K562 (cell line): ENCODE results near the gene RABGAP1L. TPM values are rescaled to one million over a fixed set of nuclear protein-coding genes. Genes with fewer than 3 reads are reported as not detected.
A peak's percentile ranks its signal among the peaks of the same experiment; 100 is the strongest.

ENCODE experiments used
- CHD1 ChIP-seq: fragments of 200-600 bp; sonication (generic); IDR thresholded peaks from one replicate; pipeline ENCODE4 v1.6.1; 2012; ENCODE audit warnings: mild to moderate bottlenecking, moderate library complexity, low read length, inconsistent platforms
- FOXA3 ChIP-seq, 2 experiments: fragments of 450-650 bp in 1 of 2; sonication (generic) in 1 of 2; formaldehyde crosslinking; IDR thresholded peaks in 1 of 2; conservative IDR thresholded peaks in 1 of 2; 2 replicates each; pipeline versions ENCODE4 v1.4.0 to v1.8.0; 2020 to 2022; ENCODE audit warnings: mild to moderate bottlenecking in 2 of 2, missing genetic modification reagents in 1 of 2
- HCFC1 ChIP-seq: IDR thresholded peaks from 2 replicates; pipeline ENCODE4 v1.6.1; 2012; ENCODE audit warnings: low read depth, low read length, improper control_type of control experiment
- HMG20B ChIP-seq: fragments of 250-450 bp; sonication (Bioruptor Pico); IDR thresholded peaks from 2 replicates; pipeline ENCODE4 v1.5.0; 2021; ENCODE audit warnings: mild to moderate bottlenecking
- ILK ChIP-seq: fragments of 450-650 bp; IDR thresholded peaks from 2 replicates; pipeline ENCODE4 v1.6.1; 2016; ENCODE audit warnings: missing genetic modification characterization, low read depth, mild to moderate bottlenecking, missing compliant biosample characterization, moderate library complexity, borderline replicate concordance
- NBN ChIP-seq: fragments of 450-650 bp; IDR thresholded peaks from 2 replicates; pipeline ENCODE4 v1.6.1; 2016; ENCODE audit warnings: low read depth, mild to moderate bottlenecking
- NR2C2 ChIP-seq, 2 experiments: fragments of 200-800 bp in 1 of 2; sonication (Bioruptor generic) in 1 of 2; sonication (generic) in 1 of 2; formaldehyde crosslinking in 1 of 2; IDR thresholded peaks; 2 replicates each; pipeline versions ENCODE4 v1.6.1 to v1.8.0; 2016 to 2022; ENCODE audit warnings: mild to moderate bottlenecking in 1 of 2, missing compliant biosample characterization in 1 of 2, missing genetic modification characterization in 1 of 2, missing genetic modification reagents in 1 of 2
- SMAD4 ChIP-seq: fragments of 250-450 bp; sonication (Bioruptor Pico); conservative IDR thresholded peaks from 2 replicates; pipeline ENCODE4 v1.8.0; 2021; ENCODE audit warnings: inconsistent platforms, mild to moderate bottlenecking, moderate library complexity
- YBX1 ChIP-seq: fragments of 450-650 bp; IDR thresholded peaks from 2 replicates; pipeline ENCODE4 v1.7.1; 2016; ENCODE audit warnings: mild to moderate bottlenecking
- ZNF24 ChIP-seq: fragments of 450-650 bp; IDR thresholded peaks from 2 replicates; pipeline ENCODE4 v1.6.1; 2016
- ZNF785 ChIP-seq: fragments of 250-450 bp; sonication (Bioruptor Pico); IDR thresholded peaks from 2 replicates; pipeline ENCODE4 v1.4.0; 2020; ENCODE audit warnings: mild to moderate bottlenecking
- ZNF830 ChIP-seq: fragments of 250-450 bp; sonication (Bioruptor Pico); IDR thresholded peaks from 2 replicates; pipeline ENCODE4 v1.5.0; 2021; ENCODE audit warnings: mild to moderate bottlenecking
- polyA plus RNA-seq, 8 experiments: library from polyadenylated mRNA; depleted of rRNA in 4 of 8; stranded (reverse) in 5 of 8; unstranded in 3 of 8; fragments of >200 nt; fragmentation: Nextera tagmentation in 2 of 8; fragmentation: Illumina TruSeq in 1 of 8; extraction: Ambion mirVana in 2 of 8; extraction: Trizol in 1 of 8; gene quantifications; 2 replicates each; pipeline versions ENCODE4 v1.2.1 to v1.2.3, GENCODE V29; 2011 to 2014; ENCODE audit warnings: inconsistent platforms in 1 of 8, missing spikeins in 1 of 8
- total RNA-seq, 7 experiments: library from RNA; depleted of rRNA in 6 of 7; stranded (reverse); fragments of >200 nt in 6 of 7; fragmentation: Illumina TruSeq in 2 of 7; extraction: Trizol in 2 of 7; gene quantifications; 2 replicates each; pipeline versions ENCODE4 v1.2.1 to v1.2.3, GENCODE V29; 2011 to 2021; ENCODE audit warnings: low replicate concordance in 1 of 7
- TF ChIP-seq, protein P1 (sequence below): fragments of 450-650 bp; formaldehyde crosslinking; IDR thresholded peaks from 2 replicates; pipeline ENCODE4 v1.4.0; 2020; ENCODE audit warnings: mild to moderate bottlenecking, moderate library complexity
- TF ChIP-seq, protein P2 (sequence below), 3 experiments: fragments of 200-800 bp in 1 of 3; sonication (Bioruptor generic) in 1 of 3; sonication (generic) in 1 of 3; formaldehyde crosslinking in 1 of 3; IDR thresholded peaks; 2 replicates each; pipeline versions ENCODE4 v1.6.1 to v1.8.0; 2016 to 2022; ENCODE audit warnings: mild to moderate bottlenecking in 2 of 3, missing compliant biosample characterization in 2 of 3, missing genetic modification characterization in 2 of 3, missing genetic modification reagents in 1 of 3
- TF ChIP-seq, protein P3 (sequence below): fragments of 250-450 bp; sonication (Bioruptor Pico); IDR thresholded peaks from 2 replicates; pipeline ENCODE4 v1.4.0; 2020; ENCODE audit warnings: borderline replicate concordance

Gene RABGAP1L
- total and polyA plus RNA-seq, 9 of the 15 experiments (the other 6 are each of a cell fraction or from before 2014, with no cell fraction given) = 16.5 to 44.9 (median 26.7) TPM

DNA sequence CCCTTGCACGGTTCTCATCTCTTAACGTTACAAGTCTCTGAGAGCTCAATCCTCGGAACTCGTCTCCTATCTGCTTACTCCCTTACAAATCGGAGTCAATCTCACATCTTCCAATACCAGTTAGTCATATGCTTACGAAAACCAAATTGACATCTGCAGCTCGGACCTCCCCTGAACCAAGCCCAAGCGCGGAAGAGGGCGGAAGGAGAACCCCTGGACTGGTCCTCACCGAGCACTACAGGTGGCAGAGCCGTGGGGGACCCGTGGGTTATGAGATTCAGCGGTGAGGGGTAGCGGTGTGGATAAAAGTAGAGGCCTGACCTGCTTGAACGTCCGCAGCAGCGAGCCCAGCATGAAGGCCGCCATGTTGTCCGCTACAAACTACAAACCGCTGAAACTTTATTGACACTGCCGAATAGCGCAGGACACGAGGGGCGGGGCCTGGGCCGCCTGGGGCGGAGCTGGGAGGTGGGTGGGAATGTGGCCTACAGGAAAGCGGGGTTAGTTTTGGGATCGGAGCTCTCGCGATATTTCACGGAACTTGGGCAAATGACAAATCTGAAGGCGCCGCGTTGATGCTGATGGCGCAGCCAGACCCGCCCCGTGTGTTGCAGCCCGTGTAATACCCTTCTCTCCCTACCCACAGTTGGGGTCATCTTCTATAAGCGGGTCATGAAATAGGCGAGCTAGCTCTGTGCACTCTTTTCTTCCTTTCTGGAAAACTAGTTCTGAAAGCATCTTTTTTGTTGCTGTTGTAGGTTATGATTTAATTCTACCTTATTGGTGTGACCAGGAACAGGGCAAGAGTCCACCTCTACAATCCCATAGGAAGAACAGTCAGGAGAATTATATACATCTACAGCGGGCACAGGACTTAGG lies 864.0 kb downstream of the RABGAP1L start, which contains the start of gene MRPS14 (continued):
- TF ChIP-seq, protein P1, sequence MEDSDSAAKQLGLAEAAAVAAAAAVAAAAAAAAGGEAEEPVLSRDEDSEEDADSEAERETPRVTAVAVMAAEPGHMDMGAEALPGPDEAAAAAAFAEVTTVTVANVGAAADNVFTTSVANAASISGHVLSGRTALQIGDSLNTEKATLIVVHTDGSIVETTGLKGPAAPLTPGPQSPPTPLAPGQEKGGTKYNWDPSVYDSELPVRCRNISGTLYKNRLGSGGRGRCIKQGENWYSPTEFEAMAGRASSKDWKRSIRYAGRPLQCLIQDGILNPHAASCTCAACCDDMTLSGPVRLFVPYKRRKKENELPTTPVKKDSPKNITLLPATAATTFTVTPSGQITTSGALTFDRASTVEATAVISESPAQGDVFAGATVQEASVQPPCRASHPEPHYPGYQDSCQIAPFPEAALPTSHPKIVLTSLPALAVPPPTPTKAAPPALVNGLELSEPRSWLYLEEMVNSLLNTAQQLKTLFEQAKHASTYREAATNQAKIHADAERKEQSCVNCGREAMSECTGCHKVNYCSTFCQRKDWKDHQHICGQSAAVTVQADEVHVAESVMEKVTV (CRISPR knock-in tag) = no peak
- TF ChIP-seq HMG20B (CRISPR knock-in tag) (no peak), ZNF785 (CRISPR knock-in tag) (no peak), CHD1 (no peak), YBX1 (no peak), NR2C2 (CRISPR knock-in tag; IDR thresholded peaks at IDR 0.05) (peak; percentile 17), NR2C2 (tag; IDR thresholded peaks at IDR 0.05) (peak; percentile 85), NBN (0 out of 2 replicates have a peak, but pooled peaks have one; percentile 30), SMAD4 (no peak), ILK (tag) (no peak), HCFC1 (peak; percentile 82), FOXA3 (CRISPR knock-in tag; conservative IDR thresholded peaks at IDR 0.05 in 1 of 2, IDR thresholded peaks at IDR 0.05 in 1 of 2) (peak in 1 of 2 experiments; percentile 60; a peak in 1 of 4 replicates), ZNF24 (no peak), ZNF830 (CRISPR knock-in tag) (no peak)
- TF ChIP-seq, protein P2, sequence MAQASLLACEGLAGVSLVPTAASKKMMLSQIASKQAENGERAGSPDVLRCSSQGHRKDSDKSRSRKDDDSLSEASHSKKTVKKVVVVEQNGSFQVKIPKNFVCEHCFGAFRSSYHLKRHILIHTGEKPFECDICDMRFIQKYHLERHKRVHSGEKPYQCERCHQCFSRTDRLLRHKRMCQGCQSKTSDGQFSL (CRISPR knock-in tag; IDR thresholded peaks at IDR 0.05) = no peak
- TF ChIP-seq, protein P2 (tag; IDR thresholded peaks at IDR 0.05) = no peak
- TF ChIP-seq, protein P3, sequence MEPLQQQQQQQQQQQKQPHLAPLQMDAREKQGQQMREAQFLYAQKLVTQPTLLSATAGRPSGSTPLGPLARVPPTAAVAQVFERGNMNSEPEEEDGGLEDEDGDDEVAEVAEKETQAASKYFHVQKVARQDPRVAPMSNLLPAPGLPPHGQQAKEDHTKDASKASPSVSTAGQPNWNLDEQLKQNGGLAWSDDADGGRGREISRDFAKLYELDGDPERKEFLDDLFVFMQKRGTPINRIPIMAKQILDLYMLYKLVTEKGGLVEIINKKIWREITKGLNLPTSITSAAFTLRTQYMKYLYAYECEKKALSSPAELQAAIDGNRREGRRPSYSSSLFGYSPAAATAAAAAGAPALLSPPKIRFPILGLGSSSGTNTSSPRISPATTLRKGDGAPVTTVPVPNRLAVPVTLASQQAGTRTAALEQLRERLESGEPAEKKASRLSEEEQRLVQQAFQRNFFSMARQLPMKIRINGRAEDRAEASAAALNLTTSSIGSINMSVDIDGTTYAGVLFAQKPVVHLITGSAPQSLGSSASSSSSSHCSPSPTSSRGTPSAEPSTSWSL (CRISPR knock-in tag) = no peak
